Measurements from ENCODE around the gene ARFGEF2. TPM values are rescaled to one million over a fixed set of nuclear protein-coding genes. Genes with fewer than 3 reads are reported as not detected.

ARFGEF2 gene
- total and polyA plus RNA-seq, 10 of the 15 experiments (the other 5 are each of a cell fraction or from before 2014, with no cell fraction given) = 5.2 to 24.1 (median 17.7) TPM

DNA sequence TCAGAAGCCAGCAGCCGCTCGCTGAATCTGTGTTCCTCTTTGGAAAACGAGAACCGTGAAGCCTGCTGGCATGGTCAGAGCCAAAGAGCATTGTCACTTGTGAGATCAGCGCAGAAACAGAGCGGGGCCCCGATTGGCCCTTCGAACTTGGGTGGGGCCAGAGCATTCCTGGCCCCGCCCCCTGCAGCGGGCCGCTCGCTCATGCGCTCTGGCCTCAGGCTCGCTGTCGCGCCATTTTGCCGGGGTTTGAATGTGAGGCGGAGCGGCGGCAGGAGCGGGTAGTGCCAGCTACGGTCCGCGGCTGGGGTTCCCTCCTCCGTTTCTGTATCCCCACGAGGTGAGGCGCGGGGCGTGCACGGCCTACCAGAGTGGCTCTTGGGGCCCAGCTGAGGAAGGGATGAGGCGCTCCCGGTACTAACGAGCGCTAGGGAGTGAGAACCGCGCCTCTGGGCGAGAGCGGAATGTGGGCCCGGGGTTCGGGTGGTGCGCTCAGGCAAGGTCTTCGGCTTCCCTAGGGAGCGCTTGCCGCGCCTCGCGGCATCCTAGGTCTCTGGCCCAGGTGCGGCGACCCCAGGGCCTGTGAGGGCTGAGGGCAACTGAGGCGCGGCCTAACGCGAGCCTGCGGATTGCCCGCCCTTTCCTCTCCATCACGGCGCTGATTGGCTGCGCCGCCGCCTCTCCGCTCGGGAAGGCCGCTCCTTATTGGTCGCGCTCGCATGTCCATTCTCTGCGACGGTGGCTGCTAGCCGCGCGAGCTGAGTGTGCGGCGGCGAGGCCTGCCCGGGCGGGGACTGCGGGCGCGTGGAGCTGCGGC lies 124.8 kb downstream of the ARFGEF2 start, which contains the start of gene CSE1L (continued):
- TF ChIP-seq BRCA1 (IDR thresholded peaks at IDR 0.05; ENCODE audit: low read depth, low read length) = no peak
- no peak for TF ChIP-seq RUNX3 (IDR thresholded peaks at IDR 0.05; ENCODE audit: low read length)
- no peak for TF ChIP-seq NR2C2 (IDR thresholded peaks at IDR 0.05; ENCODE audit: borderline replicate concordance, control insufficient read depth, insufficient read length, low read depth)
- TF ChIP-seq, protein P1, sequence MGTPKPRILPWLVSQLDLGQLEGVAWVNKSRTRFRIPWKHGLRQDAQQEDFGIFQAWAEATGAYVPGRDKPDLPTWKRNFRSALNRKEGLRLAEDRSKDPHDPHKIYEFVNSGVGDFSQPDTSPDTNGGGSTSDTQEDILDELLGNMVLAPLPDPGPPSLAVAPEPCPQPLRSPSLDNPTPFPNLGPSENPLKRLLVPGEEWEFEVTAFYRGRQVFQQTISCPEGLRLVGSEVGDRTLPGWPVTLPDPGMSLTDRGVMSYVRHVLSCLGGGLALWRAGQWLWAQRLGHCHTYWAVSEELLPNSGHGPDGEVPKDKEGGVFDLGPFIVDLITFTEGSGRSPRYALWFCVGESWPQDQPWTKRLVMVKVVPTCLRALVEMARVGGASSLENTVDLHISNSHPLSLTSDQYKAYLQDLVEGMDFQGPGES (IDR thresholded peaks at IDR 0.05) = 0 out of 2 replicates have a peak, but pooled peaks have one; percentile 51
- TF ChIP-seq ASH2L (IDR thresholded peaks at IDR 0.05; ENCODE audit: borderline replicate concordance, low read depth) = no peak
- TF ChIP-seq POLR2A (IDR thresholded peaks at IDR 0.05; ENCODE audit: low read depth, low read length) = peak; percentile 80
- TF ChIP-seq SREBF2 (IDR thresholded peaks at IDR 0.05; ENCODE audit: low read length) = no peak
- no peak; a peak in 1 of 4 replicates for TF ChIP-seq SRF (IDR thresholded peaks at IDR 0.05; ENCODE audit: low read depth in 2 of 2, low read length in 2 of 2)
- TF ChIP-seq, protein P2, sequence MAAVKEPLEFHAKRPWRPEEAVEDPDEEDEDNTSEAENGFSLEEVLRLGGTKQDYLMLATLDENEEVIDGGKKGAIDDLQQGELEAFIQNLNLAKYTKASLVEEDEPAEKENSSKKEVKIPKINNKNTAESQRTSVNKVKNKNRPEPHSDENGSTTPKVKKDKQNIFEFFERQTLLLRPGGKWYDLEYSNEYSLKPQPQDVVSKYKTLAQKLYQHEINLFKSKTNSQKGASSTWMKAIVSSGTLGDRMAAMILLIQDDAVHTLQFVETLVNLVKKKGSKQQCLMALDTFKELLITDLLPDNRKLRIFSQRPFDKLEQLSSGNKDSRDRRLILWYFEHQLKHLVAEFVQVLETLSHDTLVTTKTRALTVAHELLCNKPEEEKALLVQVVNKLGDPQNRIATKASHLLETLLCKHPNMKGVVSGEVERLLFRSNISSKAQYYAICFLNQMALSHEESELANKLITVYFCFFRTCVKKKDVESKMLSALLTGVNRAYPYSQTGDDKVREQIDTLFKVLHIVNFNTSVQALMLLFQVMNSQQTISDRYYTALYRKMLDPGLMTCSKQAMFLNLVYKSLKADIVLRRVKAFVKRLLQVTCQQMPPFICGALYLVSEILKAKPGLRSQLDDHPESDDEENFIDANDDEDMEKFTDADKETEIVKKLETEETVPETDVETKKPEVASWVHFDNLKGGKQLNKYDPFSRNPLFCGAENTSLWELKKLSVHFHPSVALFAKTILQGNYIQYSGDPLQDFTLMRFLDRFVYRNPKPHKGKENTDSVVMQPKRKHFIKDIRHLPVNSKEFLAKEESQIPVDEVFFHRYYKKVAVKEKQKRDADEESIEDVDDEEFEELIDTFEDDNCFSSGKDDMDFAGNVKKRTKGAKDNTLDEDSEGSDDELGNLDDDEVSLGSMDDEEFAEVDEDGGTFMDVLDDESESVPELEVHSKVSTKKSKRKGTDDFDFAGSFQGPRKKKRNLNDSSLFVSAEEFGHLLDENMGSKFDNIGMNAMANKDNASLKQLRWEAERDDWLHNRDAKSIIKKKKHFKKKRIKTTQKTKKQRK (IDR thresholded peaks at IDR 0.05; ENCODE audit: low read depth, low read length) = no peak
- TF ChIP-seq WRNIP1 (IDR thresholded peaks at IDR 0.05; ENCODE audit: borderline replicate concordance, low read depth, low read length) = no peak
- no peak for TF ChIP-seq TARDBP (IDR thresholded peaks at IDR 0.05; ENCODE audit: borderline replicate concordance)
- TF ChIP-seq POLR2AphosphoS2 (IDR thresholded peaks at IDR 0.05; ENCODE audit: low read depth, low read length) = peak; percentile 89
- TF ChIP-seq SMC3 (IDR thresholded peaks at IDR 0.05; ENCODE audit: borderline replicate concordance, low read length) = no peak
- TF ChIP-seq, protein P3, sequence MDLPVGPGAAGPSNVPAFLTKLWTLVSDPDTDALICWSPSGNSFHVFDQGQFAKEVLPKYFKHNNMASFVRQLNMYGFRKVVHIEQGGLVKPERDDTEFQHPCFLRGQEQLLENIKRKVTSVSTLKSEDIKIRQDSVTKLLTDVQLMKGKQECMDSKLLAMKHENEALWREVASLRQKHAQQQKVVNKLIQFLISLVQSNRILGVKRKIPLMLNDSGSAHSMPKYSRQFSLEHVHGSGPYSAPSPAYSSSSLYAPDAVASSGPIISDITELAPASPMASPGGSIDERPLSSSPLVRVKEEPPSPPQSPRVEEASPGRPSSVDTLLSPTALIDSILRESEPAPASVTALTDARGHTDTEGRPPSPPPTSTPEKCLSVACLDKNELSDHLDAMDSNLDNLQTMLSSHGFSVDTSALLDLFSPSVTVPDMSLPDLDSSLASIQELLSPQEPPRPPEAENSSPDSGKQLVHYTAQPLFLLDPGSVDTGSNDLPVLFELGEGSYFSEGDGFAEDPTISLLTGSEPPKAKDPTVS (IDR thresholded peaks at IDR 0.05; ENCODE audit: low read depth, low read length) = no peak
- TF ChIP-seq CHD2 (IDR thresholded peaks at IDR 0.05; ENCODE audit: borderline replicate concordance, low read depth, low read length) = peak; percentile 81
- TF ChIP-seq TCF7 (IDR thresholded peaks at IDR 0.05; ENCODE audit: borderline replicate concordance) = no peak
- TF ChIP-seq CHD4 (IDR thresholded peaks at IDR 0.05) = no peak
- TF ChIP-seq TBL1XR1 (IDR thresholded peaks at IDR 0.05; ENCODE audit: low read depth, low read length) = no peak
- peak; percentile 76 for TF ChIP-seq CREB1 (IDR thresholded peaks at IDR 0.05; ENCODE audit: low read depth)
- TF ChIP-seq BCL11A (IDR thresholded peaks at IDR 0.05; ENCODE audit: low read depth, low read length) = no peak
